IMR-90 (cell line): ENCODE measurements around the gene FTO. TPM values are rescaled to one million over a fixed set of nuclear protein-coding genes. Genes with fewer than 3 reads are reported as not detected.

Experiments
- ATAC-seq: fragments of 200-7000 bp; cut with Tn5 transposase; 2 replicates; pipeline ENCODE4 v1.9.1; 2020; ENCODE audit warnings: low read depth, mild to moderate bottlenecking, moderate library complexity
- BruUV-seq: library from RNA; stranded (reverse); fragments of 400-500 nt; replicated peaks from 2 replicates; lab custom pipeline; 2021; lab: Mats Ljungman, UMichigan
- CTCF ChIA-PET: fragments of 300-600 bp; formaldehyde crosslinking; extraction: SDS; loops from one replicate; lab custom pipeline; 2021; ENCODE audit warnings: antibody characterized with exemption; lab: Yijun Ruan, JAX
- POLR2A ChIA-PET: fragments of 300-600 bp; sonication (Branson Sonifier 250); formaldehyde crosslinking; loops from one replicate; lab custom pipeline; 2022; ENCODE audit warnings: antibody characterized with exemption; ENCODE audit not compliant: unreplicated experiment; lab: Charles Lee
- DNase-seq: peaks from one replicate; pipeline ENCODE4 v3.0.0; 2013
- H2AFZ ChIP-seq: replicated peaks from 2 replicates; pipeline ENCODE3; 2013; ENCODE audit warnings: low read length, mild to moderate bottlenecking; ENCODE audit not compliant: poor library complexity
- H2AK5ac ChIP-seq: 2 replicates; pipeline ENCODE4 v1.6.1; 2013; ENCODE audit warnings: low read depth, low read length, inconsistent platforms
- H2AK9ac ChIP-seq: replicated peaks from 2 replicates; pipeline ENCODE3; 2013; ENCODE audit warnings: mild to moderate bottlenecking, low read depth, low read length, moderate library complexity; ENCODE audit not compliant: poor library complexity
- H2BK120ac ChIP-seq: 2 replicates; pipeline ENCODE4 v1.6.1; 2013; ENCODE audit warnings: low read depth, low read length, inconsistent platforms
- H2BK15ac ChIP-seq: 3 replicates; pipeline ENCODE4 v1.6.1; 2013; ENCODE audit warnings: low read depth, low read length, inconsistent platforms
- H2BK20ac ChIP-seq: 2 replicates; pipeline ENCODE4 v1.6.1; 2013; ENCODE audit warnings: low read depth, mild to moderate bottlenecking, inconsistent platforms, low read length, moderate library complexity
- H2BK5ac ChIP-seq: 2 replicates; pipeline ENCODE4 v1.6.1; 2013; ENCODE audit warnings: mild to moderate bottlenecking, low read depth, low read length, inconsistent platforms; ENCODE audit not compliant: poor library complexity, severe bottlenecking
- H3K14ac ChIP-seq: replicated peaks from 2 replicates; pipeline ENCODE4 v1.6.1; 2013; ENCODE audit warnings: low read depth, low read length, inconsistent platforms
- H3K18ac ChIP-seq: 2 replicates; pipeline ENCODE4 v1.6.1; 2013; ENCODE audit warnings: low read depth, low read length, control low read depth
- H3K23ac ChIP-seq: 2 replicates; pipeline ENCODE4 v1.6.1; 2013; ENCODE audit warnings: low read depth, low read length, inconsistent platforms
- H3K27ac ChIP-seq: 2 replicates; pipeline ENCODE4 v1.5.1; 2013; ENCODE audit warnings: mild to moderate bottlenecking, control low read depth, low read length; ENCODE audit not compliant: insufficient read depth
- H3K27me3 ChIP-seq: 2 replicates; pipeline ENCODE4 v1.6.1; 2013; ENCODE audit warnings: low read length; ENCODE audit not compliant: control insufficient read depth, insufficient read depth
- H3K36me3 ChIP-seq: 2 replicates; pipeline ENCODE4 v1.6.1; 2013; ENCODE audit warnings: low read length, mixed read lengths; ENCODE audit not compliant: control insufficient read depth, insufficient read depth
- H3K4ac ChIP-seq: 2 replicates; pipeline ENCODE4 v1.6.1; 2013; ENCODE audit warnings: low read depth, low read length, inconsistent platforms
- H3K4me1 ChIP-seq: 2 replicates; pipeline ENCODE4 v1.6.1; 2013; ENCODE audit warnings: low read length, mixed read lengths; ENCODE audit not compliant: control insufficient read depth, insufficient read depth
- H3K4me2 ChIP-seq: 2 replicates; pipeline ENCODE4 v1.6.1; 2013; ENCODE audit warnings: low read depth, mild to moderate bottlenecking, control low read depth, low read length, moderate library complexity
- H3K4me3 ChIP-seq: 2 replicates; pipeline ENCODE4 v1.5.1; 2013; ENCODE audit warnings: low read depth, mild to moderate bottlenecking, control low read depth, low read length, moderate library complexity; ENCODE audit not compliant: insufficient read depth
- H3K56ac ChIP-seq: 2 replicates; pipeline ENCODE4 v1.6.1; 2013; ENCODE audit warnings: low read length, inconsistent platforms; ENCODE audit not compliant: insufficient read depth; ENCODE audit errors: extremely low read depth
- H3K79me1 ChIP-seq, 2 experiments: 2 replicates each; pipeline ENCODE4 v1.6.1; 2013; ENCODE audit warnings: low read length in 2 of 2, inconsistent platforms in 1 of 2, low read depth in 1 of 2
- H3K9ac ChIP-seq: 2 replicates; pipeline ENCODE4 v1.6.1; 2013; ENCODE audit warnings: low read depth, low read length, control low read depth
- H3K9me1 ChIP-seq: 2 replicates; pipeline ENCODE4 v1.6.1; 2013; ENCODE audit warnings: low read length, inconsistent platforms; ENCODE audit not compliant: insufficient read depth
- H3K9me3 ChIP-seq: 2 replicates; pipeline ENCODE4 v1.6.1; 2013; ENCODE audit warnings: low read length; ENCODE audit not compliant: control insufficient read depth, insufficient read depth
- H4K20me1 ChIP-seq: 2 replicates; pipeline ENCODE4 v1.6.1; 2013; ENCODE audit warnings: low read length, inconsistent platforms; ENCODE audit not compliant: insufficient read depth
- H4K5ac ChIP-seq: 2 replicates; pipeline ENCODE4 v1.6.1; 2013; ENCODE audit warnings: mild to moderate bottlenecking, low read depth, low read length, control low read depth
- H4K8ac ChIP-seq, 2 experiments: 2 replicates each; pipeline ENCODE4 v1.6.1; 2013; ENCODE audit warnings: low read depth in 2 of 2, low read length in 2 of 2, control low read depth in 1 of 2, inconsistent platforms in 1 of 2
- H4K91ac ChIP-seq: 2 replicates; pipeline ENCODE4 v1.6.1; 2013; ENCODE audit warnings: low read depth, low read length, inconsistent platforms; ENCODE audit not compliant: insufficient read depth
- CHD1 ChIP-seq: IDR thresholded peaks from 2 replicates; pipeline ENCODE4 v1.6.1; 2012; ENCODE audit warnings: low read depth, low read length, improper control_type of control experiment
- MXI1 ChIP-seq: IDR thresholded peaks from 2 replicates; pipeline ENCODE4 v1.6.1; 2012; ENCODE audit warnings: low read depth, mild to moderate bottlenecking, low read length, moderate library complexity, borderline replicate concordance
- WGBS, 2 experiments: methylation state at CpG; one replicate each; pipeline versions ENCODE4 v1.1.5 to v1.1.7; 2013; ENCODE audit warnings: missing lambda C conversion rate in 2 of 2; ENCODE audit not compliant: insufficient read length in 1 of 2; ENCODE audit errors: extremely low coverage in 2 of 2; 5-methylcytosine and 5-hydroxymethylcytosine counted together
- dilution Hi-C: fragments of 300-500 bp; cut with HindIII; formaldehyde crosslinking; loops from one replicate; pipeline ENCODE4 v1.14.3; 2018; ENCODE audit warnings: low sequenced_read_pairs; ENCODE audit not compliant: unreplicated experiment
- in situ Hi-C: fragments of 300-500 bp; cut with MboI; formaldehyde crosslinking; loops from 3 replicates; pipeline ENCODE4 v1.14.3; 2019; ENCODE audit warnings: low sequenced_read_pairs, inconsistent platforms, mixed read lengths
- intact Hi-C: fragments of 100-400 bp; cut with micrococcal nuclease; formaldehyde crosslinking; loops from 2 replicates; pipeline ENCODE4 v1.10.0; 2022
- polyA plus RNA-seq, 3 experiments: library from polyadenylated mRNA; depleted of rRNA; stranded (reverse); fragments of >200 nt; gene quantifications; 2 replicates each; pipeline ENCODE4 v1.2.3, GENCODE V29; 2012; ENCODE audit warnings: low replicate concordance in 1 of 3
- total RNA-seq: library from RNA; depleted of rRNA; stranded (reverse); fragments of >200 nt; gene quantifications from 2 replicates; pipeline ENCODE4 v1.2.3, GENCODE V29; 2012

Gene FTO
- total and polyA plus RNA-seq, 2 of the 4 experiments (the other 2 are of a cell fraction): 70.3 to 132 TPM

GRCh38 chr16:54152362-54153239 is 448.6 kb downstream of the FTO start:
- Histone ChIP-seq H3K18ac (no peak overlapping the region), H2BK5ac (no peak overlapping the region), H2AFZ (no peak overlapping the region), H4K20me1 (no peaks in the 10 kb centered on the region), H3K9me3 (peaks cover 4% of the 10 kb centered on the region; the same call in 1 of the 2 replicates), H2BK120ac (no peak overlapping the region), H3K4me3 (no peak overlapping the region), H3K4me1 (no peaks in the 10 kb centered on the region), H3K4ac (no peak overlapping the region), H4K5ac (no peak overlapping the region), H4K8ac (no peak overlapping the region), H3K36me3 (no peaks in the 10 kb centered on the region), H3K4me2 (no peak overlapping the region), H2AK5ac (no peak overlapping the region), H3K56ac (no peak overlapping the region), H3K23ac (no peak overlapping the region), H2AK9ac (no peak overlapping the region), H3K9me1 (no peaks in the 10 kb centered on the region), H3K14ac (no peak overlapping the region), H3K79me1 (no peaks in the 10 kb centered on the region), H3K27me3 (peaks cover 14% of the 10 kb centered on the region), H3K9ac (no peak overlapping the region), H2BK15ac (no peak overlapping the region), H4K91ac (no peak overlapping the region), H2BK20ac (no peak overlapping the region), H3K27ac (no peak overlapping the region)
- dilution Hi-C loops (no loop called here), in situ Hi-C loops (no loop called here), intact Hi-C loops (no loop called here)
- ChIA-PET POLR2A (no interaction called here), CTCF (no interaction called here)
- TF ChIP-seq MXI1 (no peak), CHD1 (no peak)
- WGBS, 2 experiments: 53% methylated on average over 4 of the region's 19 CpGs; no CpG with 5 or more reads in 1 of the 2 experiments
- no TSS peak for BruUV-seq
- ATAC-seq (no peak), DNase-seq (no peak)
